ENCODE results near the gene ZNF219.

- TF ChIP-seq ZNF274 (IDR thresholded peaks at IDR 0.05; ENCODE audit: low read depth, low read length) (no peak), YY1 (IDR thresholded peaks at IDR 0.05; ENCODE audit: insufficient read depth, insufficient read length) (no peak), SUZ12 (IDR thresholded peaks at IDR 0.05; ENCODE audit: extremely low read depth, insufficient read depth, insufficient read length) (no peak)
Measured at GRCh38 chr14:21136024-21136423, 37.6 kb upstream of the ZNF219 start.

All from NT2/D1 (cell line).